Kidney (tissue), 14 donors: ENCODE data around the gene ZNF234. TPM values are rescaled to one million over a fixed set of nuclear protein-coding genes. Genes with fewer than 3 reads are reported as not detected.

Experiments used
- DNase-seq, 5 donors: peaks; one replicate each; pipeline ENCODE4 v3.0.0-alpha.2; 2013 to 2020
- FAIRE-seq: peaks from 2 replicates; lab custom pipeline; 2012; peaks lifted over from hg19 to GRCh38; lab: Jason Lieb, UNC
- H3K27ac ChIP-seq, 2 donors: one replicate each; pipeline ENCODE4 v1.7.0; 2013; ENCODE audit warnings: low read depth in 2 of 2, low read length in 2 of 2, inconsistent platforms in 1 of 2
- H3K27me3 ChIP-seq: one replicate; pipeline ENCODE4 v1.7.1; 2013; ENCODE audit warnings: low read length, inconsistent platforms; ENCODE audit not compliant: control insufficient read depth, insufficient read depth
- H3K36me3 ChIP-seq, 3 donors: one replicate each; pipeline versions ENCODE4 v1.7.0 to v1.7.1; 2013; ENCODE audit warnings: low read length in 3 of 3, control low read depth in 1 of 3, inconsistent platforms in 1 of 3; ENCODE audit not compliant: insufficient read depth in 3 of 3, control insufficient read depth in 2 of 3
- H3K4me1 ChIP-seq, 3 donors: one replicate each; pipeline versions ENCODE4 v1.7.0 to v1.7.1; 2013; ENCODE audit warnings: low read length in 3 of 3, inconsistent platforms in 1 of 3, low read depth in 1 of 3; ENCODE audit not compliant: control insufficient read depth in 2 of 3, insufficient read depth in 2 of 3
- H3K4me3 ChIP-seq, 3 donors: one replicate each; pipeline versions ENCODE4 v1.7.0 to v1.8.1; 2013; ENCODE audit warnings: low read length in 3 of 3, control low read depth in 1 of 3, inconsistent platforms in 1 of 3
- H3K9ac ChIP-seq, 3 donors: one replicate each; pipeline versions ENCODE4 v1.7.0 to v1.7.1; 2013; ENCODE audit warnings: low read length in 3 of 3, control low read depth in 1 of 3, inconsistent platforms in 1 of 3
- H3K9me3 ChIP-seq, 3 donors: one replicate each; pipeline versions ENCODE4 v1.7.0 to v1.7.1; 2013; ENCODE audit warnings: low read length in 3 of 3, control low read depth in 1 of 3, inconsistent platforms in 1 of 3; ENCODE audit not compliant: control insufficient read depth in 2 of 3, insufficient read depth in 1 of 3
- intact Hi-C: fragments of 100-400 bp; cut with DNase I; formaldehyde crosslinking; loops from one replicate; pipeline ENCODE4 v1.11.1; 2022
- polyA plus RNA-seq: library from polyadenylated mRNA; stranded (reverse); fragments of 350-450 nt; fragmentation: Illumina TruSeq; extraction: RNeasy Lipid Tissue Mini Kit (QIAGEN cat#74804); gene quantifications from one replicate; pipeline ENCODE4 v1.2.3, GENCODE V29; 2014; ENCODE audit warnings: low read depth, low replicate concordance; ENCODE audit not compliant: insufficient read depth
- total RNA-seq: library from RNA; stranded (reverse); fragmentation: NEBNext Ultra II Directional; extraction: Animal tissue kit (Norgen Biotek cat#: 25700); gene quantifications from one replicate; pipeline ENCODE4 v1.2.1, GENCODE V29; 2021
- TF ChIP-seq, protein P1 (sequence below): IDR thresholded peaks from 3 replicates; pipeline ENCODE4 v1.5.1; 2012; ENCODE audit warnings: mild to moderate bottlenecking, moderate library complexity, borderline replicate concordance; ENCODE audit not compliant: insufficient read depth; ENCODE audit errors: extremely low read depth
- donor health status: control.
- donor health status: control.
- donor health status: control.
- donor health status: control.
- donor health status: control.
- donor health status: DM: yes; HTN: yes; CAD: no.
- donor health status: Normal renal cell carcinoma (clear cell type).

The ZNF234 gene
- total and polyA plus RNA-seq, 2 donors from 2014 or later, result 3.2 to 13.8 TPM

GRCh38 chr19:44131955-44132354 is 9.4 kb upstream of the ZNF234 start:
- DNase-seq (no peak), FAIRE-seq (no peak)
- peaks cover 2 to 44% (median 15%) of the 10 kb centered on the region in 3 donors for H3K9me3 ChIP-seq
- no peaks in the 10 kb centered on the region for H3K27me3 ChIP-seq
- H3K36me3 ChIP-seq, result peaks cover 14 to 39% (median 15%) of the 10 kb centered on the region in 3 donors
- no peaks in the 10 kb centered on the region for H3K4me1 ChIP-seq
- TF ChIP-seq, protein P1, sequence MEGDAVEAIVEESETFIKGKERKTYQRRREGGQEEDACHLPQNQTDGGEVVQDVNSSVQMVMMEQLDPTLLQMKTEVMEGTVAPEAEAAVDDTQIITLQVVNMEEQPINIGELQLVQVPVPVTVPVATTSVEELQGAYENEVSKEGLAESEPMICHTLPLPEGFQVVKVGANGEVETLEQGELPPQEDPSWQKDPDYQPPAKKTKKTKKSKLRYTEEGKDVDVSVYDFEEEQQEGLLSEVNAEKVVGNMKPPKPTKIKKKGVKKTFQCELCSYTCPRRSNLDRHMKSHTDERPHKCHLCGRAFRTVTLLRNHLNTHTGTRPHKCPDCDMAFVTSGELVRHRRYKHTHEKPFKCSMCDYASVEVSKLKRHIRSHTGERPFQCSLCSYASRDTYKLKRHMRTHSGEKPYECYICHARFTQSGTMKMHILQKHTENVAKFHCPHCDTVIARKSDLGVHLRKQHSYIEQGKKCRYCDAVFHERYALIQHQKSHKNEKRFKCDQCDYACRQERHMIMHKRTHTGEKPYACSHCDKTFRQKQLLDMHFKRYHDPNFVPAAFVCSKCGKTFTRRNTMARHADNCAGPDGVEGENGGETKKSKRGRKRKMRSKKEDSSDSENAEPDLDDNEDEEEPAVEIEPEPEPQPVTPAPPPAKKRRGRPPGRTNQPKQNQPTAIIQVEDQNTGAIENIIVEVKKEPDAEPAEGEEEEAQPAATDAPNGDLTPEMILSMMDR, result no peak
- H3K4me3 ChIP-seq, result no peak overlapping the region
- H3K9ac ChIP-seq, result no peak overlapping the region
- no peak overlapping the region for H3K27ac ChIP-seq
- intact Hi-C loops, result no loop called here

DNA sequence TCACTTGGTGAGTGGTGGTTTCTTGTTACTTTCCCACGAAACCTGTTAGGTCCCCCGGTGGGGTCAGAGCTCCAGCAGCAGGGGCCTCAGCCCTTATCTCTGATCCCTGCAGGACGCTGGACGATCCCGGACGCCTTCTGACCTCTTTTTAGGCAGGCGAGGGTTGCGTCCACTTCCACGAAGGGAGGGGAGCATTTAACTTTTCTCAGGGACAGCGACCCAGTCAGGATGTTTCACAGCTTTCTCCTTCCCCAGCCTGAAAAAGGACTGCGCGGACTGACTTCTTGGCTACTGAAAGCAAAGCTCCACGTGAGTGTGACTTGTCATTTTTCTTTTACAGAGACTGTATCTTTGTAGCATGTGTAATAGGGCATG is 692 bp downstream of the ZNF234 start:
- Histone ChIP-seq H3K9me3 (no peaks in the 10 kb centered on the region), H3K27ac (no peak overlapping the region), H3K27me3 (no peaks in the 10 kb centered on the region), H3K36me3 (peaks cover 0 to 14% (median 2%) of the 10 kb centered on the region in 3 donors), H3K4me3 (peak overlapping the region; percentile 80 to 99 (median 93)), H3K9ac (peak overlapping the region; percentile 71 to 99 (median 77)), H3K4me1 (peaks cover 0 to 6% (median 4%) of the 10 kb centered on the region in 3 donors)
- intact Hi-C loops, result no loop called here
- DNase-seq, result peak in 2 of 5 donors; percentile 15 to 28
- TF ChIP-seq, protein P1, result no peak
- FAIRE-seq, result no peak

- H3K9me3 ChIP-seq, result peaks cover 0 to 18% (median 2%) of the 10 kb centered on the region in 3 donors
- intact Hi-C loops, result no loop called here
Measured at GRCh38 chr19:44149776-44150175, 8.4 kb downstream of the ZNF234 start.

More at GRCh38 chr19:44149776-44150175, 8.4 kb downstream of the ZNF234 start:
- DNase-seq (no peak), FAIRE-seq (no peak)
- Histone ChIP-seq H3K4me3 (no peak overlapping the region), H3K27me3 (no peaks in the 10 kb centered on the region), H3K36me3 (peaks cover 9 to 64% (median 32%) of the 10 kb centered on the region in 3 donors), H3K27ac (no peak overlapping the region), H3K9ac (no peak overlapping the region), H3K4me1 (no peaks in the 10 kb centered on the region)
- TF ChIP-seq, protein P1, result no peak
